Psoas muscle (tissue), 8 donors: ENCODE results near the gene GRID1. TPM values are rescaled to one million over a fixed set of nuclear protein-coding genes. Genes with fewer than 3 reads are reported as not detected.

Experiments
- ATAC-seq, 4 donors: fragments of 200-7000 bp; cut with Tn5 transposase; one replicate each; pipeline ENCODE4 v1.9.1; 2020; ENCODE audit warnings: moderate library complexity in 3 of 4, mild to moderate bottlenecking in 2 of 4
- DNase-seq, 2 donors: peaks; one replicate each; pipeline ENCODE4 v3.0.0-alpha.2; 2020
- H3K27ac ChIP-seq: fragments of 200-600 bp; one replicate; pipeline ENCODE4 v1.8.0; 2022
- H3K27me3 ChIP-seq, 3 donors: fragments of 200-600 bp in 1 of 3; one replicate each; pipeline versions ENCODE4 v1.6.1 to v1.8.0; 2013 to 2022; ENCODE audit warnings: low read length in 2 of 3, mild to moderate bottlenecking in 2 of 3, moderate library complexity in 1 of 3; ENCODE audit not compliant: insufficient read depth in 3 of 3
- H3K36me3 ChIP-seq, 2 donors: fragments of 200-600 bp in 1 of 2; one replicate each; pipeline versions ENCODE4 v1.6.1 to v1.8.0; 2013 to 2022; ENCODE audit warnings: low read depth in 1 of 2, mild to moderate bottlenecking in 1 of 2, moderate library complexity in 1 of 2; ENCODE audit not compliant: insufficient read depth in 1 of 2
- H3K4me1 ChIP-seq: fragments of 200-600 bp; one replicate; pipeline ENCODE4 v1.8.0; 2022
- H3K4me3 ChIP-seq: fragments of 200-600 bp; one replicate; pipeline ENCODE4 v1.8.0; 2022; ENCODE audit warnings: mild to moderate bottlenecking
- H3K9me3 ChIP-seq: fragments of 200-600 bp; one replicate; pipeline ENCODE4 v1.8.0; 2022
- CTCF ChIP-seq: fragments of 200-600 bp; IDR thresholded peaks from one replicate; pipeline ENCODE4 v1.8.0; 2022; ENCODE audit warnings: antibody characterized with exemption
- WGBS, 3 donors: extraction: QIAGEN DNeasy Blood & Tissue Kit; methylation state at CpG; one replicate each; pipeline versions ENCODE4 v1.1.6 to v1.1.7; 2013; 5-methylcytosine and 5-hydroxymethylcytosine counted together
- intact Hi-C, 2 donors: fragments of 100-400 bp; cut with DNase I; formaldehyde crosslinking; loops; one replicate each; pipeline versions ENCODE4 v1.11.0 to v1.14.2; 2022
- polyA plus RNA-seq, 3 donors: library from polyadenylated mRNA; stranded (reverse); fragments of 200-250 nt; gene quantifications; one replicate each; pipeline ENCODE4 v1.2.3, GENCODE V29; 2013
- total RNA-seq, 4 donors: library from RNA; stranded (reverse); fragmentation: NEBNext Ultra II Directional in 2 of 4; extraction: Animal tissue kit (Norgen Biotek cat#: 25700) in 2 of 4; gene quantifications; one replicate each; pipeline versions ENCODE4 v1.2.1 to v1.2.4, GENCODE V29; 2021 to 2023
- donor health status: healthy with polysubstance abuse.
- donor health status: DM: no; HTN: no; CAD: no; lungs with moderate emphysema.
- donor health status: Bipolar disorder and iron deficiency.
- donor health status: healthy.
- donor health status: DM: yes; HTN: yes; CAD: no.
- donor health status: DM: no; HTN: no; CAD: no.
- donor health status: DM: no; HTN: no; CAD: no.
- donor health status: DM: yes; HTN: yes; CAD: no.

Gene GRID1
- total and polyA plus RNA-seq, 7 donors = 0.17 to 0.56 (median 0.24) TPM

- Histone ChIP-seq H3K4me1 (no peaks in the 10 kb centered on the region), H3K27me3 (peaks cover 0 to 11% (median 4%) of the 10 kb centered on the region in 3 donors), H3K27ac (no peak overlapping the region), H3K4me3 (no peak overlapping the region), H3K9me3 (no peaks in the 10 kb centered on the region), H3K36me3 (no peaks in the 10 kb centered on the region)
- no peak for TF ChIP-seq CTCF
- 84 to 94% (median 90%) methylated on average over 6 of the region's 6 CpGs for WGBS, 3 donors
- DNase-seq = no peak
- intact Hi-C loops = no loop called here
- no peak for ATAC-seq
Observed at GRCh38 chr10:86347856-86348255, 18.7 kb downstream of the GRID1 start.

GRCh38 chr10:86346799-86347665 is 19.6 kb downstream of the GRID1 start:
- no peaks in the 10 kb centered on the region for H3K4me1 ChIP-seq
- ATAC-seq = no peak
- no peak for TF ChIP-seq CTCF
- no peaks in the 10 kb centered on the region for H3K36me3 ChIP-seq
- H3K27me3 ChIP-seq = peaks cover 0 to 15% (median 1%) of the 10 kb centered on the region in 3 donors
- no peak for DNase-seq
- no peak overlapping the region for H3K4me3 ChIP-seq
- intact Hi-C loops = no loop called here
- no peaks in the 10 kb centered on the region for H3K9me3 ChIP-seq
- H3K27ac ChIP-seq = no peak overlapping the region
- WGBS, 3 donors = 69 to 74% (median 71%) methylated on average over 10 to 11 of the region's 11 CpGs

GRCh38 chr10:86345859-86346798 is 20.5 kb downstream of the GRID1 start:
- Histone ChIP-seq H3K27ac (no peak overlapping the region), H3K27me3 (peaks cover 0 to 15% (median 1%) of the 10 kb centered on the region in 3 donors), H3K9me3 (no peaks in the 10 kb centered on the region), H3K4me1 (no peaks in the 10 kb centered on the region), H3K36me3 (no peaks in the 10 kb centered on the region), H3K4me3 (no peak overlapping the region)
- 64 to 68% (median 65%) methylated on average over 13 of the region's 13 CpGs for WGBS, 3 donors
- intact Hi-C loops = no loop called here
- DNase-seq (no peak), ATAC-seq (no peak)
- TF ChIP-seq CTCF = no peak

GRCh38 chr10:86345296-86345858 is 21.2 kb downstream of the GRID1 start:
- H3K27me3 ChIP-seq = peaks cover 0 to 11% (median 1%) of the 10 kb centered on the region in 3 donors
- no peak overlapping the region for H3K27ac ChIP-seq
- no peak overlapping the region for H3K4me3 ChIP-seq
- no peaks in the 10 kb centered on the region for H3K36me3 ChIP-seq
- H3K9me3 ChIP-seq = no peaks in the 10 kb centered on the region
- no peak for DNase-seq
- ATAC-seq = no peak
- TF ChIP-seq CTCF = no peak
- 91 to 97% (median 91%) methylated on average over 4 of the region's 4 CpGs for WGBS, 3 donors
- no peaks in the 10 kb centered on the region for H3K4me1 ChIP-seq
- intact Hi-C loops = no loop called here
